ENCODE data around the gene FUOM. TPM values are rescaled to one million over a fixed set of nuclear protein-coding genes. Genes with fewer than 3 reads are reported as not detected.

The FUOM gene
- total RNA-seq, 2 experiments from 2014 or later, result 12.4 to 13.4 TPM

DNA sequence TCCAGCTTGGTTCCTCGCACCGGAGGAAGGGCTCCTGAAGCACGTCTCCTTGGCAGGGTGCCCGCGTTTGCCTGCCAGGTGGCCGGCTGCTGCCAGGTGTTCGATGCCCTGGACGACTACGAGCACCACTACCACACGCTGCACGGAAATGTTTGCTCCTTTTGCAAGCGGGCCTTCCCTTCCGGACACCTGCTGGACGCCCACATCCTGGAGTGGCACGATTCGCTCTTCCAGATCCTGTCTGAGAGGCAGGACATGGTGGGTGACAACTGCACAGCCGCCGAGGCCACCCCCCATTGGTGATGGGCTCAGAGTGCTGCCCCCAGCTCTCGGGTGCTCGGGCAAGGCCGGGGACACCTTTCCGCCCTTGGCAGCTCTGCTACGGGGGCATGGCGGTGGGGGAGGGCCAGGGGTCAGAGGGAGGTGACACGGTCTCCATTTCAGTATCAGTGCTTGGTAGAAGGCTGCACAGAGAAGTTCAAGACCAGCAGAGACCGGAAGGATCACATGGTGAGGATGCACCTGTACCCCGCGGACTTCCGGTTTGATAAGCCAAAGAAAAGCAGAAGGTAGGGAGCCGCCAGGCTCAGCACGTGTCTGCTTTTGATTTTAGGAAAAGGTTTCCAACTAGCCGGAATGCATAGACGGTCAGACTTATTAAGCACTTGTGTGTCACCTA lies 48.0 kb downstream of the FUOM start:
- ChIA-PET POLR2A (no interaction called here), CTCF (no interaction called here)
- no peaks in the 10 kb centered on the region for H3K27me3 Mint-ChIP-seq (ENCODE audit: low read depth)
- H3K4me3 Mint-ChIP-seq, result peak overlapping the region; percentile 71
- peaks cover 19% of the 10 kb centered on the region for H3K4me1 Mint-ChIP-seq (ENCODE audit: low read depth)
- H3K27ac Mint-ChIP-seq, result peak overlapping the region; percentile 10
- no peak for ATAC-seq
- peaks cover 17% of the 10 kb centered on the region for H3K36me3 Mint-ChIP-seq (ENCODE audit: low read depth)
- no peaks in the 10 kb centered on the region for H3K9me3 Mint-ChIP-seq (ENCODE audit: insufficient read depth)
- no peak for DNase-seq

DNA sequence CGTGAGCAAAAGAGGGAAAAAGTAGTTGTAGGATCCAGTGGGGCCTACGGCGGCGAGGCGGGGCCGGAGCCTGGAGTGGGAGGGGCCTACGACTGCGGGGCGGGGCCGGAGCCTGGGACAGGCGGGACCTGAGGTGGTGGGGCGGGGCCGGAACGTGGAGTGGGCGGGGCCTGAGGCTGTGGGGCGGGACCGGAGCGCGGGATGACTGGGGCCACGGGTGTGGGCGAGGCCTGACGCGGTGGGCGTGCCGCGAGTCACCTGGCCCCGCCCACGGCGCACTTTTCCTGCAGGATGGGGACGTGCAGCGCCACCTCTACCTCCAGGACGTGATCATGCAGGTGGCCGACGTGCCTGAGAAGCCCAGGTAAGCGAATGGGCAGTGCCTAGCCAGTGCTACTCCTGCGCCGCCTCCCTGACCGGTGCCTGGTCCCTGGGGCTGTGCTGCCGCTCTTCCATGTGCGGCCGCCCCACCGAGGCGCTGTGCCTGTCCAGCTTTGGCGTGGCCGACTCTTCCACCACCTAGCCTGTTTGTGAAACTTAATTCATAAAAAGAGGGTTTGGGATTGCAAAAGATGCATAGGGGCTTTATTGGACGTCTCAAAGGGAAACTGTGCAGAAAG lies 48.6 kb downstream of the FUOM start:
- no peaks in the 10 kb centered on the region for H3K9me3 Mint-ChIP-seq (ENCODE audit: insufficient read depth)
- CTCF ChIA-PET, result no interaction called here
- peak overlapping the region; percentile 83 for H3K27ac Mint-ChIP-seq
- DNase-seq (peak; percentile 94), ATAC-seq (peak; percentile 79)
- H3K36me3 Mint-ChIP-seq (ENCODE audit: low read depth), result peaks cover 17% of the 10 kb centered on the region
- POLR2A ChIA-PET, result no interaction called here
- peaks cover 19% of the 10 kb centered on the region for H3K4me1 Mint-ChIP-seq (ENCODE audit: low read depth)
- peak overlapping the region; percentile 71 for H3K4me3 Mint-ChIP-seq
- no peaks in the 10 kb centered on the region for H3K27me3 Mint-ChIP-seq (ENCODE audit: low read depth)

DNA sequence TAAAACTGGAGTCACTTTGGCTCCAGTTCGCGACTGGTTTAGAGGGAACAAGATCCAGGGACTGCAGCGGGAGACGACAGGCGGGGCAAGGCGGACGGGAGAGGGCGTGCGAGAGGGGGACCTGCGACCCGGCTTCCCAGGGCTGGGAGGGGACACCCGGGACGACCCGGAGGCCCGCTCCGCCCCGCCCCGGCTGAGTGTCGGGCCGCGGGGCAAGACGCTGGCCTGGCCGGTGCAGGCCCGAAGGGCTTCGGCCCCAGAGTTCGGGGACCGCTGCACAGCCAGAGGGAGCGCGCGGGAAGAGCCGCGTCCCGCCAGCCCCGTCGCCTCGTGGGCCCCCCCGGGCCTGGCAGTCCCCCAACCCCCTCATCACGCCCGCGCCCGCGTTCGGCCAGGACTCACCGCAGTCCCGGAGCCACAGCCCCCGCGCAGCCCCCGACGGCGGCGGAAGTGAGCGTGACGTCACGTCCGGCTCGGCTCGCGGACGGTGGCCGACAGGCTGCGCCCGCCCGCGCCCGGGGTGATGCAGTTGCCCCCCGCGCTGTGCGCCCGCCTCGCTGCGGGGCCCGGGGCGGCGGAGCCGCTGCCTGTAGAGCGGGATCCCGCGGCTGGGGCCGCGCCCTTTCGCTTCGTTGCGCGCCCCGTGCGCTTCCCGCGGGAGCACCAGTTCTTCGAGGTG lies 49.3 kb downstream of the FUOM start, which contains the start of the genes TUBGCP2 and ZNF511:
TSS of gene TUBGCP2 (minus strand) at position 452 of the 679 bp plus-strand sequence. CDS start 5,931 bp downstream, outside the sequence.
TSS of gene ZNF511 (plus strand) at position 494 of the 679 bp plus-strand sequence. CDS start at position 524, 30 bp downstream.
- Mint-ChIP-seq H3K36me3 (ENCODE audit: low read depth) (peaks cover 17% of the 10 kb centered on the region), H3K4me3 (peak within 1 kb of the TSS; percentile 95), H3K27ac (peak within 1 kb of the TSS; percentile 99), H3K27me3 (ENCODE audit: low read depth) (no peaks in the 10 kb centered on the region), H3K9me3 (ENCODE audit: insufficient read depth) (no peaks in the 10 kb centered on the region), H3K4me1 (ENCODE audit: low read depth) (peaks cover 19% of the 10 kb centered on the region)
- DNase-seq, result peak; percentile 89
- CTCF ChIA-PET, result interaction anchor here (0.7 to 3.7 kb wide), 13 partner anchors 9 to 184 kb away, joined by 3 to 23 read pairs (median 4); no protein-coding TSS in a partner anchor
- POLR2A ChIA-PET, result interaction anchor here (0.6 to 1.7 kb wide), 2 partner anchors 33 to 457 kb away, joined by 3 to 13 read pairs; partner anchors contain the start of gene ADAM8
- peak; percentile 73 for ATAC-seq

DNA sequence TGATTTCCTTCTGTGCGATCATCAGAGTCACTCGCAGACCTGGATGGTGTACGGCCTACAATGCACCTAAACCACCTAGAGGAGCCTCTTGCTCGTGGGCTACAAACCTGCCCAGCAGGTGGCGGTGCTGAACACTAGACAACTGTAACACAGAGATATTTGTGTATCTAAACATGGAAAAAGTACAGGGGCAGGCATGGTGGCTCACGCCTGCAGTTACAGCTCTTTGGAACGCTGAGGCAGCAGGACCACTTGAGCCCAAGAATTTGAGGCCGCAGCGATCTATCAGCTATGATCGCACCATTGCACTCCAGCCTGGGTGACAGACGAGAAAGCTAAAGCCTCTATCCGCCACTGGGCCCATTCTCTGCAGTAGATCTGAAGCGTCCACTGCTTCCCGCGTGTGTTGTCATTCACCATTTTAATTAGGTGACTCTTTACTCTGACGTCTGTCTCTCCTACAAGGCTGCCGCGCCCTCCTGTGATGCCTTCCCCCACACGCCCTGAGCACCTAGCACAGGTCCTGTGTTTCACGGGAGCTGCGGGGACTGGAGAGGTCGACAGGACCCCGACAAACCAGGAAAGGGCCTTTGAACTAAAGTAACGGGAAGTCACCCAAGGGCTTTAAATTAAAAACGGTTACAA lies 49.9 kb downstream of the FUOM start:
- H3K27ac Mint-ChIP-seq, result peak overlapping the region; percentile 99
- H3K9me3 Mint-ChIP-seq (ENCODE audit: insufficient read depth), result no peaks in the 10 kb centered on the region
- ATAC-seq, result peak; percentile 64
- POLR2A ChIA-PET, result interaction anchor here (0.6 to 1.7 kb wide), 4 partner anchors 14 to 456 kb away, joined by 3 to 13 read pairs (median 3); partner anchors contain the start of gene ADAM8
- H3K4me3 Mint-ChIP-seq, result peak overlapping the region; percentile 95
- no peaks in the 10 kb centered on the region for H3K27me3 Mint-ChIP-seq (ENCODE audit: low read depth)
- peak; percentile 95 for DNase-seq
- CTCF ChIA-PET, result interaction anchor here (0.7 to 3.7 kb wide), 17 partner anchors 8 to 185 kb away, joined by 3 to 23 read pairs (median 4); no protein-coding TSS in a partner anchor
- H3K4me1 Mint-ChIP-seq (ENCODE audit: low read depth), result peaks cover 19% of the 10 kb centered on the region
- peaks cover 17% of the 10 kb centered on the region for H3K36me3 Mint-ChIP-seq (ENCODE audit: low read depth)

DNA sequence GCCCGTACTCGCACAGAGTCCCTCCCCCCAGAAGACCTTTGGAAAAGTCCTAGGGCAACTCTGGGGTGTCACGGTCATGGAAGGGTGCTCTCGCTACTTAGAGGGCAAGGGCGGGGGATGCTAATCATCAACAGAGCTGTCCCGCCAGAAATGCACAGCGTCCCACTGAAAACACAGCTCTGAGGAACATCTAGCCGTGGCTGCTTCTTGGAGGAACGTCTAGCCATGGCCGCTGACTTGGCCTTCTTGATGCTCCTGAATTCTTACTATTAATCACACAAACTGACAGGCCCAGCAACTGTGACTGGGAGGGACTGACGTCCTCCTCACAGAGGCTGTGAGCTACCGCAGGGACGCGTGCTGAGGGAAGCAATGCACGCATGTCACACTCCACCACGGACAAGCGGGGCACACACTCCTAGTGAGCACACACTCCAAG lies 50.9 kb downstream of the FUOM start:
- H3K9me3 Mint-ChIP-seq (ENCODE audit: insufficient read depth), result no peaks in the 10 kb centered on the region
- H3K4me3 Mint-ChIP-seq, result peak overlapping the region; percentile 95
- ChIA-PET CTCF (interaction anchor here (0.8 to 3.7 kb wide), 9 partner anchors 7 to 80 kb away, joined by 3 to 23 read pairs (median 5); no protein-coding TSS in a partner anchor), POLR2A (interaction anchor here (1.6 to 1.7 kb wide), 2 partner anchors 13 to 31 kb away, joined by 3 to 13 read pairs; partner anchors contain the start of gene ADAM8)
- DNase-seq (no peak), ATAC-seq (no peak)
- H3K36me3 Mint-ChIP-seq (ENCODE audit: low read depth), result peaks cover 19% of the 10 kb centered on the region
- peak overlapping the region; percentile 67 for H3K27ac Mint-ChIP-seq
- H3K4me1 Mint-ChIP-seq (ENCODE audit: low read depth), result peaks cover 19% of the 10 kb centered on the region
- H3K27me3 Mint-ChIP-seq (ENCODE audit: low read depth), result no peaks in the 10 kb centered on the region

DNA sequence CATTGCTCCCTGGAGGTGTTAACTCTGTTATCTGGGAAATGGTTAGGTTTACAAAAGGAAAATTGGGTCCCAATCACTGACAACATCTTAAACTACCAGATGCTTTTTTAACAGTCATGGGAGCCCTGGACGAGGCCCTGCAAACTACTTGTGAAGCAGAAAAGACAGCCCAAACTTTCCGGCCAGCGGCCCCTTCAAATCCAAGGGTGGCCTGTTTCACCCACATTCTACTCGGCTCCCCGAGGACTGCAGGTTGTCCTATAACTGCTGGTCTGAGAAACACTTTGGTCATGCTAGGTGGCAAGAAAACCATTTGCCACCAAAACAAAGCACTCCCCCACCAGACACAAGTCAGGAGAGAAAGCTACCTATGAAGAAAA lies 51.7 kb downstream of the FUOM start:
- no peaks in the 10 kb centered on the region for H3K27me3 Mint-ChIP-seq (ENCODE audit: low read depth)
- H3K4me3 Mint-ChIP-seq, result no peak overlapping the region
- peaks cover 16% of the 10 kb centered on the region for H3K36me3 Mint-ChIP-seq (ENCODE audit: low read depth)
- ChIA-PET CTCF (interaction anchor here (1.4 to 3.7 kb wide), 4 partner anchors 10 to 31 kb away, joined by 3 to 23 read pairs (median 10); no protein-coding TSS in a partner anchor), POLR2A (no interaction called here)
- H3K9me3 Mint-ChIP-seq (ENCODE audit: insufficient read depth), result no peaks in the 10 kb centered on the region
- DNase-seq, result no peak
- H3K4me1 Mint-ChIP-seq (ENCODE audit: low read depth), result peaks cover 19% of the 10 kb centered on the region
- H3K27ac Mint-ChIP-seq, result no peak overlapping the region
- ATAC-seq, result no peak

Small RNA genes within 50 kb of the gene (microRNA-seq; reads per million reads assigned to microRNA genes)
- not detected for gene MIR3944

Other genes starting within 250 kb of the FUOM start
- under 1 TPM; 0.21 to 0.32 TPM for gene KNDC1, start 197.8 kb downstream of the FUOM start, total RNA-seq
- gene UTF1, start 127.8 kb downstream of the FUOM start, total RNA-seq, result not detected
- gene VENTX, start 120.2 kb downstream of the FUOM start, total RNA-seq, result not detected
- gene ADAM8, start 81.2 kb downstream of the FUOM start, total RNA-seq, result 10 to 100 TPM; 69.9 to 75.5 TPM
- gene TUBGCP2, start 49.1 kb downstream of the FUOM start, total RNA-seq, result 10 to 100 TPM; 53.5 to 59.0 TPM
- 10 to 100 TPM; 61.4 to 62.6 TPM for gene ZNF511, start 49.1 kb downstream of the FUOM start, total RNA-seq
- not detected for gene CALY, start 21.1 kb downstream of the FUOM start, total RNA-seq
- not detected for gene PRAP1, start 10.6 kb downstream of the FUOM start, total RNA-seq
- 10 to 100 TPM; 47.0 to 48.5 TPM for gene ECHS1, start 15.3 kb upstream of the FUOM start, total RNA-seq
- 1 to 10 TPM; 5.8 to 6.5 TPM for gene PAOX, start 21.2 kb upstream of the FUOM start, total RNA-seq
- gene MTG1, start 36.1 kb upstream of the FUOM start, total RNA-seq, result 10 to 100 TPM; 51.8 to 54.8 TPM
- not detected for gene SPRN, start 66.6 kb upstream of the FUOM start, total RNA-seq
- gene SCART1, start 95.9 kb upstream of the FUOM start, total RNA-seq, result 1 to 10 TPM; 2.0 to 2.7 TPM
- under 1 TPM in 1 of 2 experiments, not detected in 1; 0.13 TPM for gene CYP2E1, start 169.3 kb upstream of the FUOM start, total RNA-seq
- under 1 TPM in 1 of 2 experiments, not detected in 1; 0.21 TPM for gene SYCE1, start 207.6 kb upstream of the FUOM start, total RNA-seq